GM12878 (cell line): ENCODE results near the gene SLCO2A1.

Experiments used
- ETV6 ChIP-seq, 2 experiments: fragments of 450-650 bp in 1 of 2; IDR thresholded peaks in 1 of 2; conservative IDR thresholded peaks in 1 of 2; 2 replicates each; pipeline ENCODE4 v1.6.1; 2014; ENCODE audit warnings: antibody characterized with exemption in 1 of 2, borderline replicate concordance in 1 of 2, low read depth in 1 of 2, mild to moderate bottlenecking in 1 of 2, moderate library complexity in 1 of 2
- JUNB ChIP-seq: IDR thresholded peaks from 2 replicates; pipeline ENCODE4 v1.6.1; 2016; ENCODE audit warnings: antibody characterized with exemption, mild to moderate bottlenecking
- RBBP5 ChIP-seq: fragments of 200-600 bp; sonication (generic); conservative IDR thresholded peaks from 2 replicates; pipeline ENCODE4 v1.6.1; 2016

GRCh38 chr3:133935843-133936769 is 93.6 kb downstream of the SLCO2A1 start:
- TF ChIP-seq JUNB (no peak), ETV6 (conservative IDR thresholded peaks at IDR 0.05 in 1 of 2, IDR thresholded peaks at IDR 0.05 in 1 of 2; ENCODE audit: borderline replicate concordance in 1 of 2, low read depth in 1 of 2) (no peak), RBBP5 (no peak)
